ENCODE results near the gene VWA2.

Gene VWA2

GRCh38 chr10:114297136-114297705, 58.2 kb downstream of the VWA2 start:
- DNase-seq (ENCODE audit: low read depth), result no peak

- no peak for DNase-seq (ENCODE audit: low read depth)
Measured at GRCh38 chr10:114300036-114300645, 61.1 kb downstream of the VWA2 start.

DNA sequence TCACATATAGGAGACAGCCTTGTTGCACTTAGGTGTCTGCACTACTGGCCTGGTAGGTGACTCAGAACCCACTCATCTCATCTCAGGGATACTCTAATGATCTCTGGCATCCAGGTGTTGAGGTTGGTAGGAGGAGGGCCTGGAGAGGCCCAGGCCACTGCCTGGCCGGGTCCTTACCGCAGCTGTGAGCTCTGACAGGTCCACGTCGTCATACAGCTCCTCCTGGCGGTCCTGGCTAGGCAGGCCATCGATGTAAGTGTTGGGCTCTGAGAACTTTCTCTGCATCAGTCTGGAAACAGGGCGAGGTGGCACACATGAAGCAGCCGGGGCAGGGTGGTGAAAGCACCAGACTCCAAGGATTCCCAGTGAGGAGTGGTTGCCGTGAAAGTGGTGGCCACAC, 62.1 kb downstream of the VWA2 start:
- no peak for DNase-seq (ENCODE audit: low read depth)

DNA sequence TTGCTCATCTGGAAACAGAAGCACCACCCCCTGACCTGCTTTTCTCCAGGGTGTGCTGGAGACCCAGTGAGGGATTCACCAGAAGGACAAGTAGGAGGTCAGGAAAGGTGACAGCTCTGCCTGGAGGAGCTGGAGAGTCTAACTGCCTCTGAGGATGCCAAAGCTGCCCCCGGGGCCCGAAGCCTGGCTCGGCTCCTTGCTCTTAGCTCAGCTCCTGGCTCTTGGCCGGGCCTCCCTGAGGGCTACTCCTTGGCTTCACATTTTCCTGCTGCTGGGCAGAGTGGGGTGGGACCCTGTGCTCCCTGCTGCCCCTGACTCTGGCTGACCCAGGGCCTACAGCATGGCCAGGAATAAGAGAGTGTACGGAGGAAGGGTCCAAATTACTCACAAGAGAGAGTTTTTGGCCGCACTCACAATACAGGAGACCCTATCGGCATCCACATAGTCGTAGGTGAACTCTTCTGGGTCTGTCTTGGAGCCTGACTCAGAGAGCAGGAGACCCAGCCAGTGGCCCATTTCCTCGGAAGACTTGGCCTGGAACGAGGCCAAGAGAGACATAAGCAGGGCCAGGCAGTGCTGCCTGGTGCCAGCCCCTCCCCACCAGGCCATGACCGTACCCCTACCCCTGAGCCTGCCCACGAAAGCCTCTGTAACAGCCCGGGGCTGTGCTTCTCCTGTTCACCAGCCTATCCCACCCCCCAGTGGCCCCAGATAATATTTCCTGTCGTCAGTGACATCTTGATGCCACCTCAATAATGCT, 63.1 kb downstream of the VWA2 start:
- DNase-seq (ENCODE audit: low read depth), result no peak

- DNase-seq (ENCODE audit: low read depth), result no peak
Measured at GRCh38 chr10:114303556-114303955, 64.5 kb downstream of the VWA2 start.

- peak; percentile 25 for DNase-seq (ENCODE audit: low read depth)
Measured at GRCh38 chr10:114304017-114304570, 65.0 kb downstream of the VWA2 start.

- peak; percentile 48 for DNase-seq (ENCODE audit: low read depth)
Measured at GRCh38 chr10:114304571-114305421, 65.7 kb downstream of the VWA2 start.

DNA sequence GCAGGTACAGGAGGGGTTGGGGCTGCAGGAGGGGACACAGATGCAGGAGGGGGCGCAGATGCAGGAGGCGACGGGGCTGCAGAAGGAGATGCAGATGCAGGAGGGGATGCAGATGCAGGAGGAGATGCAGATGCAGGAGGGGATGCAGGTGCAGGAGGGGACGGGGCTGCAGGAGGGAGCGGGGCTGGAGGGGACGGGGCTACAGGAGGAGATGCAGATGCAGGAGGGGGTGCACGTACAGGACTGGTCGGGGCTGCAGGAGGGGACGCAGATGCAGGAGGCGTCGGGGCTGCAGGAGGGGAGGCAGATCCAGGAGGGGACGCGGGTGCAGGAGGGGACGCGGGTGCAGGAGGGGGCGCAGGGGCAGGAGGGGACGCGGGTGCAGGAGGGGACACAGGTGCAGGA, 66.5 kb downstream of the VWA2 start:
- DNase-seq (ENCODE audit: low read depth), result no peak

DNA sequence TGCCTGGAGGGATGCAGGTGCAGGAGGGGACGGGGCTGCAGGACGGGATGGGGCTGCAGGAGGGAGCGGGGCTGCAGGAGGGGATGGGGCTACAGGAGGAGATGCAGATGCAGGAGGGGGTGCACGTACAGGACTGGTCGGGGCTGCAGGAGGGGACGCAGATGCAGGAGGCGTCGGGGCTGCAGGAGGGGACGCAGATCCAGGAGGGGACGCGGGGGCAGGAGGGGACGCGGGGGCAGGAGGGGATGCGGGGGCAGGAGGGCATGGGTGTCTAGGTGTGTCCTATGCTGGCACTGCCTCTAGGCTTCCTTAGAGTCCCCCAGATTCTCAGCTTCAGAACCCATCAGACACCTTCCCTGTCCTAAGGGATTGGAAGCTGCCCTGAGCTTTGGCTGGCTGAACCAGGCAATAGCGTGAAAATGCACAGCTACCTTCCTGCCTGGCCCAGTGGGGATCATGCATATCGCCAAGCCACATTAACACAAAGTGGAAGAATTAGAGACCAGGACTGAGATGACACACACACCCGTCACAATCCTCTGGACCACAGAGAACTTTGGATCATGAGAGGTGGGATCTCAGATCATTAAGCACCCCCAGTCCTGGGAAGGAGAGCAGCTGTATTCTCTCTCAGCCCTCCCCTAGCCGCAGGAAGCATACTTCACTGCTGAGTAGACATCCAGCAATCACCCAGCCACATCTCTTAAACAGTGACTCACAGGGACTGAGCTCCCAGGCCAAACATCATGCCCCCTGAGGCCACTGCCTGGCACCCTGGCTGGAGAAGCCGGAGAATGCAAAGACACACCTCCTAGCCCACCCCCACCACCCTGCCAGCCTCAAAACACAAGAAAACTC, 67.3 kb downstream of the VWA2 start:
- DNase-seq (ENCODE audit: low read depth), result no peak

GRCh38 chr10:114307731-114308130, 68.7 kb downstream of the VWA2 start:
- DNase-seq (ENCODE audit: low read depth), result no peak

- no peak for DNase-seq (ENCODE audit: low read depth)
Measured at GRCh38 chr10:114308531-114309363, 69.7 kb downstream of the VWA2 start.

DNA sequence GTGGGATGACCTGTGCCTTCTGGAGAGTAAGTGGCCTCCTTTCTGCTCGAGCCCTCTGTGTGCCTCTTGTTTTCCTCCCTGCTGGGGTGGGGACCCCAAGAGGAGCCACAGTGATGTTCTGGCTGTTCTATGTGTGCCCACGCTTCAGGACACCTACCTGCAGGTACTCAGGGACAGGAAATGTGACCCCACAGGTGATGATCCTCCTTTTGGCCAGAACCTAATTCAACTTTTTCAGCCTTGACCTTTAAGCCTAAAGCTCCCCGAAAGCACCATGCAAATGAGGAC, 70.3 kb downstream of the VWA2 start:
- no peak for DNase-seq (ENCODE audit: low read depth)

DNA sequence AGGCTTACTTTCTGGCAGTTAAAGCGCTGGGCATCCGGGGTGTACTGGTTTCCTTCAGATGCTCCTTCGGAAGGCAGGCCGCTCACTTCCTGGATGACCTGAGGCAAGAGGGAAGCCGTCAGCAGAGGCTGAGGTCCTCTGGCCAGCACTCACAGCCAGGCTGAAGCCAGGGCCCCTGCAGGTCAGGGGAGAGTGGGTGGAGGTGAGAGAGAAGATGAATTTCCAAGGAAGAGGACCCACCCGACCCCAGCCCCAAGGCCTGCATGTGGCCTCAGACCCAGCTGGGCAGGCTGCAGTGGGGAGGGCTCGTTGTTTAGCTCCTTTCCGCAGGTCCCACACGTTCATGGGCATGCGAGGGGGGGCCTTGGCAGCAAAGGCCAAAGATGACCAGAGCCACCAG, 71.3 kb downstream of the VWA2 start:
- no peak for DNase-seq (ENCODE audit: low read depth)

- no peak for DNase-seq (ENCODE audit: low read depth)
Measured at GRCh38 chr10:114311023-114311422, 72.0 kb downstream of the VWA2 start.

DNA sequence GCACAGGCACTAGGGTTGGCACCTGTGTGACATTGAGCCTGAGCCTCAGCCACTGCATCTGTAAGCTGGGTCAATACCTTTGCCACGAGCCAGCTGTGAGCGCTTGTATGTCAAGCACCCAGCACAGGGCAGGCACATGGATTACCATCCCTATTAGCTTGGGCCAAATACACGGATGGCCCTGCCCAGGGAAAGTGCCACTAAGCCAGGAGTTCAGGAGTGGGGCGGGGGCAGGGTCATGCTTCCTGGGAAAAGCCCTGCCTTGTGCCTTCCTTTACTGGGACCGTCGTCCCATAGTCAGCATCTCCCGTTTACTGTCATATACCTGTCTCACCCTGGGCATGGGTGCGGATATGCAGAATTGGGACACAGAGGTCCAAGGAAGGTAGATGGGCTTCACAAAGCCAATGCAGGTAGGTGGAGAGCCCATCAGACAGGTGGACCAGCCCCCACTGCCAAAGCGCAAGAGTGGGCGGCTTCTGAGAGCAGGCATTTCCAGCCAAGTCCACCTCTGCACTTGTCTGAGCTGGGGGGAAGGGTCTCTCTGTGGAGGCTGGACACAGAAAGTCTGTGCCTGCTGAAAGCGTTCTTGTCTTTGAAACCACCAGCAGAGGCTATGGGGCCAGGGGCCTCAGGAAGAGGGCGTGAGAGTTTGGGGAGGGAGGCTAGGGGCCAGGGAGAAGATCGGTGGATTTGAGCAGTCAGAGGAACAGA, 72.6 kb downstream of the VWA2 start:
- no peak for DNase-seq (ENCODE audit: low read depth)

DNA sequence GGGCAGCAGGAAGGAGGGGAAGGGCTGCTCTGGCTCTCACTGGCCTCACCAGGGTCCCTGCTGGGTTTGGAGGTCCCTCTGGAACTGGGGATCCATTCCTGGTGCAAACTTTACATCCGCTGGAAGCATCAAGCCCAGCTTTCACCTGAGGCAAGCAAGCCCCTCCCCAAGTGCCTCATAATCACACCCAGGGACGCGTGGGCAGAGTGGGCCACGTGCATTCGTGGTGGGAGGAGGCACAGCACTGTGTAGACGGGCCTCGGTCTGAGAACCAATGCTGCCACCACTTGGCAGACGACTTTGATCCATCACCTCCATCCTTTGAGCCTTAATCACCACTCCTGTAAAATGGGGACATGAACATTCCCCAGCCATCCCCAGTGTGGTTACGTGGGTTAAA, 74.1 kb downstream of the VWA2 start:
- DNase-seq (ENCODE audit: low read depth), result no peak

DNA sequence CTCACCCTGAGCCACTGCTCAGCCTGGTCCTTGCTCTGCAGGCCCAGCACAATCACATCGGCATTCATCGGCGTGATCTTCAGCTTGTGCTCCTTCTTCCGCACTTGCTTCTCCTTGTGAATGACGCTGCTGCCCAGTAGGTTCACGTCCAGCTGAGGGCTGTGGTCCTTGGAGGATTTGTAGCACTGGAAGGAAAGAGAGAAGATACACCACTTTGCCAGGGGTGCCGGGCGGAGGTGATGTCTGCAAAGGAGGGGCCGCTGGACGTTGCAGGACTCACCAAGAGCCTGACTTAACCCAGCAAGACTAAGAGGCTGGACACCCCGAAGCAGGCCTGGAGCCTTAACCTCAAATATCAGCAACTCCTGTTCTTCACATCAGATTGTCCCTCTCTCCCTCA, 74.8 kb downstream of the VWA2 start:
- no peak for DNase-seq (ENCODE audit: low read depth)

- DNase-seq (ENCODE audit: low read depth), result no peak
Measured at GRCh38 chr10:114315566-114316420, 76.7 kb downstream of the VWA2 start.

- no peak for DNase-seq (ENCODE audit: low read depth)
Measured at GRCh38 chr10:114316744-114317143, 77.7 kb downstream of the VWA2 start.

Measured in activated T-helper 1 cell treated with Interleukin-2 at 50 U/mL for 16 hours (primary cell).